H1 (cell line): ENCODE measurements around the gene DKKL1. TPM values are rescaled to one million over a fixed set of nuclear protein-coding genes. Genes with fewer than 3 reads are reported as not detected.

Source experiments
- KDM1A ChIP-seq: fragments of 200-600, 300-600 bp; sonication (generic); IDR thresholded peaks from 2 replicates; pipeline ENCODE4 v1.7.1; 2016; ENCODE audit warnings: mild to moderate bottlenecking, low read length, borderline replicate concordance
- SP1 ChIP-seq: IDR thresholded peaks from 2 replicates; pipeline ENCODE4 v1.6.1; 2011; ENCODE audit warnings: low read depth, low read length
- TAF1 ChIP-seq: IDR thresholded peaks from 2 replicates; pipeline ENCODE4 v1.6.1; 2011; ENCODE audit warnings: mild to moderate bottlenecking, low read depth, low read length
- polyA plus RNA-seq, 7 experiments: library from polyadenylated mRNA; depleted of rRNA in 3 of 7; stranded (reverse) in 5 of 7; unstranded in 2 of 7; fragments of >200 nt in 5 of 7; fragments of 200-250 nt in 2 of 7; gene quantifications; 1 replicate in 5 of 7; 2 replicates in 1 of 7; 4 replicates in 1 of 7; pipeline versions ENCODE4 v1.2.1 to v1.2.3, GENCODE V29; 2011 to 2013; ENCODE audit warnings: missing spikeins in 2 of 7, mixed read lengths in 2 of 7
- total RNA-seq: library from RNA; stranded (reverse); fragmentation: NEBNext Ultra II Directional; extraction: Animal tissue kit (Norgen Biotek cat#: 25700); gene quantifications from 2 replicates; pipeline ENCODE4 v1.2.1, GENCODE V29; 2021

Gene DKKL1
- total and polyA plus RNA-seq, 2 of the 8 experiments (the other 6 are each of a cell fraction or from before 2014, with no cell fraction given), result 2.6 to 6.8 TPM

- peak; percentile 88 for TF ChIP-seq TAF1
- no peak for TF ChIP-seq KDM1A
- TF ChIP-seq SP1, result peak; percentile 63; the same call in 1 of the 2 replicates
These were observed 2.1 kb upstream of the DKKL1 start (continued) for GRCh38 chr19:49361438-49362047.
